Common myeloid progenitor, CD34-positive (primary cell): ENCODE data around the gene SPATS2L.

Source experiments
- CTCF ChIA-PET: fragments of 350-600 bp; sonication (Branson Sonifier 250); formaldehyde crosslinking; loops from one replicate; lab custom pipeline; 2021; ENCODE audit warnings: antibody characterized with exemption; lab: Charles Lee
- POLR2A ChIA-PET: fragments of 350-600 bp; sonication (Branson Sonifier 250); formaldehyde crosslinking; loops from one replicate; lab custom pipeline; 2021; ENCODE audit warnings: antibody characterized with exemption; lab: Charles Lee
- DNase-seq, 3 donors: peaks; one replicate each; pipeline versions ENCODE4 v3.0.0 to v3.0.0-alpha.2; 2013
- H3K27ac ChIP-seq, 2 experiments: 1 replicate in 1 of 2; 2 replicates in 1 of 2; pipeline ENCODE4 v1.7.0; 2013; ENCODE audit warnings: inconsistent platforms in 2 of 2, low read length in 2 of 2, mild to moderate bottlenecking in 2 of 2, low read depth in 1 of 2, moderate library complexity in 1 of 2; ENCODE audit not compliant: severe bottlenecking in 2 of 2, insufficient read depth in 1 of 2, poor library complexity in 1 of 2
- H3K27me3 ChIP-seq, 5 experiments: replicated peaks in 2 of 5; 1 replicate in 3 of 5; 2 replicates in 2 of 5; pipeline versions ENCODE4 v1.6.1 to v1.7.0; 2013; ENCODE audit warnings: low read length in 4 of 5, mild to moderate bottlenecking in 2 of 5, moderate library complexity in 2 of 5, inconsistent platforms in 1 of 5; ENCODE audit not compliant: insufficient read depth in 5 of 5, control insufficient read depth in 4 of 5
- H3K36me3 ChIP-seq, 4 experiments: 1 replicate in 2 of 4; 2 replicates in 2 of 4; pipeline versions ENCODE4 v1.6.1 to v1.7.0; 2013; ENCODE audit warnings: low read length in 3 of 4, control low read depth in 1 of 4, mild to moderate bottlenecking in 1 of 4; ENCODE audit not compliant: control insufficient read depth in 4 of 4, insufficient read depth in 4 of 4
- H3K4me1 ChIP-seq, 4 experiments: 1 replicate in 3 of 4; 2 replicates in 1 of 4; pipeline versions ENCODE4 v1.6.1 to v1.7.1; 2013; ENCODE audit warnings: low read length in 3 of 4, mild to moderate bottlenecking in 3 of 4, control low read depth in 1 of 4, inconsistent platforms in 1 of 4, moderate library complexity in 1 of 4; ENCODE audit not compliant: control insufficient read depth in 4 of 4, insufficient read depth in 4 of 4; ENCODE audit errors: control extremely low read depth in 1 of 4
- H3K4me3 ChIP-seq, 7 experiments: 1 replicate in 4 of 7; 2 replicates in 3 of 7; pipeline versions ENCODE4 v1.5.1 to v1.7.0; 2013; ENCODE audit warnings: mild to moderate bottlenecking in 7 of 7, low read length in 6 of 7, moderate library complexity in 6 of 7, inconsistent platforms in 2 of 7, low read depth in 2 of 7, control low read depth in 1 of 7; ENCODE audit not compliant: insufficient read depth in 4 of 7, control insufficient read depth in 1 of 7; ENCODE audit errors: extremely low read depth in 1 of 7
- H3K9me3 ChIP-seq, 5 experiments: 1 replicate in 4 of 5; 2 replicates in 1 of 5; pipeline versions ENCODE4 v1.6.1 to v1.7.1; 2013; ENCODE audit warnings: low read length in 4 of 5, mild to moderate bottlenecking in 2 of 5, inconsistent platforms in 1 of 5, low read depth in 1 of 5, moderate library complexity in 1 of 5; ENCODE audit not compliant: control insufficient read depth in 4 of 5, insufficient read depth in 2 of 5; ENCODE audit errors: control extremely low read depth in 1 of 5
- WGBS: methylation state at CpG from one replicate; pipeline ENCODE4 v1.1.5; 2013; ENCODE audit not compliant: insufficient coverage; 5-methylcytosine and 5-hydroxymethylcytosine counted together

The SPATS2L gene

DNA sequence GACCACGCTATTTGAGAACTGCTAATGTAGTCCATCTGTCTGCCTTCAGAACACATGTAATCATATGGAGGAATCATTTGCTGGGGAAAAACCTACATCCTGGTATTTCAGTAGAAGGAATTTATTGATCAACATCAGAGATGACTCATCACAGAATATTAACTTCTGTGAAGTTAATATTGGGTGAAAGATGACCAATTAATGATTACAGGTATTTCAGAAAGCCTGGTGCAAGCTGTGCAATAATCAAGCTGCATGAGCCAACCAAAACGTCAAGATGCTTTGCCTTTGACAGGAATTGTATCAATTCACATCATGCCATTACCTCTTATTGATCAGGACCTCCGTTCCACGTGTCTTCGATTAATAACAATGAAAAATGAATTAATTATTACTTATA lies 9.4 kb upstream of the SPATS2L start:
- Histone ChIP-seq H3K27ac (no peak overlapping the region), H3K4me3 (no peak overlapping the region), H3K36me3 (no peaks in the 10 kb centered on the region), H3K4me1 (no peaks in the 10 kb centered on the region), H3K27me3 (no peaks in the 10 kb centered on the region), H3K9me3 (no peaks in the 10 kb centered on the region)
- ChIA-PET CTCF (no interaction called here), POLR2A (no interaction called here)
- no peak for DNase-seq
- WGBS = 100% methylated on average over 1 of the region's 5 CpGs

DNA sequence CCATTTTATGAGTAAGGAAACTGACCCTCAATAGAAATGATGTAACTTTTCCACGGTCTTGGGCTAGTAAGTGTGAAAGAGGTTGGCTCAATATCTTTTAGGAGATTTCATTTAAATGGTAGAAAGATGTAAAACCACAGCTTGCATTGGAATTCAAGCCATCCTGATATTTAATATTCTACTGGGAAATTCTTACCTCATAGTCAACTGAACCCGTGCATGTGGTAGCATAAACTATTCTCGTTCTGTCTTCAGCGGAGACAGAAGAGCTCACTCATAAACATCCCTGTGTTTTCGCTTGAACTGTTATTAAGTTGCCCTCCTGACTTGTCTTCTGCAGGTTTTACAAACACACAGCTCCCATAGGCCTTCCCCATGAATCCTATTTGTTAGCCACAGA lies 8.5 kb upstream of the SPATS2L start:
- CTCF ChIA-PET = no interaction called here
- Histone ChIP-seq H3K27me3 (no peaks in the 10 kb centered on the region), H3K9me3 (no peaks in the 10 kb centered on the region), H3K27ac (no peak overlapping the region), H3K4me3 (no peak overlapping the region), H3K4me1 (no peaks in the 10 kb centered on the region), H3K36me3 (no peaks in the 10 kb centered on the region)
- WGBS = 100% methylated on average over 4 of the region's 5 CpGs
- DNase-seq = no peak
- POLR2A ChIA-PET = no interaction called here

DNA sequence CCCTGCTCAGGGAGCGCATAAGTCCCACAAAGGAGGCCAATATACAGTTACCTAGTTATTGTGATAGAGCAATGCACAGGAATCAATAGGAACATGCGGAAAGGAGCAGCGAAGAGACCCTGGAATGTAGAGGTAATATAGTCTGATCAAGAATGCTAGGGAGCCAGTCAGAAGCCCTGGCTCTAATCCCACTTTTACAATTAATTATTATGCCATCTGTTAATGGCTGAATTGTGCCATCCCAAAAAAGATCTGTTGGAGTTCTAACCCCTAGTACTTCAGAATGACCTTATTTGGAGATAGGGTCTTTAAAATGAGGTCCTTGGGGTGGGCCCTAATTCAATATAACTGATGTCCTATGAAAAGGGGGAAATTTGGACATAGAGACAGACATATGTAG lies 7.7 kb upstream of the SPATS2L start:
- WGBS = no CpG with 5 or more reads among the region's 3 CpGs
- no peak for DNase-seq
- Histone ChIP-seq H3K36me3 (no peaks in the 10 kb centered on the region), H3K9me3 (no peaks in the 10 kb centered on the region), H3K4me1 (no peaks in the 10 kb centered on the region), H3K27me3 (no peaks in the 10 kb centered on the region), H3K27ac (no peak overlapping the region), H3K4me3 (no peak overlapping the region)
- CTCF ChIA-PET = no interaction called here
- POLR2A ChIA-PET = no interaction called here

DNA sequence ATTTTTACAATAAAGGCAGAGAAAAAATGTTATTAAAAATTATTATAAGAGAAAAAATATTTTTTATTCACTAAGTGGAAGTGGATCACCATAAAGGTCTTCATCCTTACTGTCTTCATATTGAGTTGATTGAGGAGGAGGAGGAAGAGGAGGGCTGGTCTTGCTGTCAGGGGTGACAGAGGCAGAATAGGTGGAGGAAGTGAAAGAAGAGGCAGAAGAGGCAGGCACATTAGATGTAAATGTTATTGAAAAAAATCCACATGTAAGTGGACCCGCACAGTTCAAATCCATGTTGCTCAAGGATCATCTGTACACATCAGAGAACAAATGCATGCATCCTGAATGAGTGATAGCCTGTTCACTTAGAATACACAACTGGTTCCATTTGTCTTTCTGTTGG lies 6.4 kb upstream of the SPATS2L start:
- H3K27me3 ChIP-seq = no peaks in the 10 kb centered on the region
- ChIA-PET CTCF (no interaction called here), POLR2A (no interaction called here)
- 100% methylated on average over 1 of the region's 1 CpG for WGBS
- DNase-seq = no peak
- H3K4me1 ChIP-seq = no peaks in the 10 kb centered on the region
- no peaks in the 10 kb centered on the region for H3K9me3 ChIP-seq
- no peak overlapping the region for H3K4me3 ChIP-seq
- no peaks in the 10 kb centered on the region for H3K36me3 ChIP-seq
- H3K27ac ChIP-seq = no peak overlapping the region

DNA sequence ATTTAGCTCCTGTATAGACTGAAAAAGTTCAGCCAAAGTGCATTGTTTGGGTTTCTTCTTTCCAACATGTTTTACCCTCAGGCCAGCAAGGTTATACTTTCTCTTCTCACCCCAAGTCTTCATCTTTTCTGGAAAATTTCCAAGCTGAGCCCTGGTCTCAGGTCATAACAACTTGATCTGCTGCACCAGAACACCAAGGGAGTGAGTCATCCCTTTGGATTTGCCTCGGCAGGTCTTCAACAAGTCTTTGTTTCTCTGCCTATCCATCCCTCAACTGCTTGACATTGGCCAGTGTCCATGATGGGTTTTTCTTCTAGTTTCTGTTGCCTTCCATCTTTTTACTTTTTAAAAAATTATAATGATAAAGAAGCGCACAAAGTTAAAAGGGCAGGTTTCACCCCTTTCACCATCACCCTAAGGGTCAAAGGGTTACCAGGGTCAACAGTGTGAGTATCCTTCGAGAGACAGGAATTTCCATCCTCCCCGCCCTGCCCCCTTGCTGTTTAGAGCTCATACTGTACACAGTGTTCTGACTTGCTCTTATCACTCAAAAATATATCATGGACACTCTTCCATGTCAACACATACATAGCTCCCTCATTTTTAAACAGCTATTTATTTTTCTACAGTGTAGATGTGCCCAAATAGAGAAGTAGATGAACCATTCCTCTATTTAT lies 5.7 kb upstream of the SPATS2L start:
- Histone ChIP-seq H3K27me3 (no peaks in the 10 kb centered on the region), H3K36me3 (no peaks in the 10 kb centered on the region), H3K4me1 (peaks cover 0 to 7% (median 2%) of the 10 kb centered on the region in 4 experiments), H3K27ac (no peak overlapping the region), H3K9me3 (no peaks in the 10 kb centered on the region), H3K4me3 (no peak overlapping the region)
- 96% methylated on average over 3 of the region's 4 CpGs for WGBS
- ChIA-PET POLR2A (no interaction called here), CTCF (interaction anchor here (1.1 kb wide), 1 partner anchor 181 kb away, joined by 3 read pairs; no protein-coding TSS in a partner anchor)
- no peak for DNase-seq

DNA sequence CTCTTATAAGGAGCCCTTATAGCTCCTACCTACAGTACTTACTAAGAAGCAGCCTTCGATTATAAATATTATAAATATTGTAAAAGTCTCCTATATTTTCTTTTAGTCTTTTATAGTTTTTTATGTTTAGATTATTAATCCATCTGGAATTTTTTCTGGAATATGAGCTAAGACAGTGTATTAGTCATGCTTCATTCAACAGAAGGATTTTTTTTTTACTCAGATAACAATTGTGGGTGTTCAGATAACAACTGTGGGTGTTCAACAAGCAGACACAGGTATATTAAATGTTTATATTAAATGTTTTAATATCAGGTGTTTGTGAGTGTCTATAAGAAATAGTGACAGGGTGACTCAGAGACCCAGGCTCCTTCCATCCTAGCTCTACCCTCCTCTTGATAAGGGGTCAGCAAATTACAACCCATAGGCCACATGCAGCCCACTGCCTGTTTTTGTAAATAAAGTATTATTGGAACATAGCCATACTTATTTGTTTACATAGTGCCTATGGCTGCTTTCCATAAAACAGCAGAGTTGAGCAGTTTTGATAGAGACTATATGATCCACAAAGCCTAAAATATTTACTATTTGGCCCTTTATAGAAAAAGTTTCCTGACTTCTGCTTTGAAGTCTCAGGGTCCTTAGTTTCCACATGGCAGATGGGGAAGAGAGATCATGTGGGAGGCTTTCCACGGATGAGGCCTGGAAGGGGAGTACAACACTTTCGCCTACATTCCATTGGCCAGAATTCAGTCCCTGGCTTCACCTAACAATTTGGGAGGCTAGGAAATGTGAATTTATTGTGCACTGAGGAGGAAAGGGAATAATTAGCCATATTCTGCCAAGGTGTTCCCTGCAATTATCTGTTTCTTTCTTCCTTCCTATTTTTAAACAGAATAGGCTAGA lies 4.3 kb upstream of the SPATS2L start:
- H3K36me3 ChIP-seq = no peaks in the 10 kb centered on the region
- no peak overlapping the region for H3K27ac ChIP-seq
- peaks cover 4 to 13% (median 9%) of the 10 kb centered on the region in 4 experiments for H3K4me1 ChIP-seq
- no peak overlapping the region for H3K4me3 ChIP-seq
- ChIA-PET POLR2A (no interaction called here), CTCF (interaction anchor here (1.1 kb wide), 1 partner anchor 180 kb away, joined by 3 read pairs; no protein-coding TSS in a partner anchor)
- H3K27me3 ChIP-seq = no peaks in the 10 kb centered on the region
- no peak for DNase-seq
- 100% methylated on average over 1 of the region's 3 CpGs for WGBS
- H3K9me3 ChIP-seq = no peaks in the 10 kb centered on the region
